IMR-90 (cell line): Measurements from ENCODE around the gene FBXO3. TPM values are rescaled to one million over a fixed set of nuclear protein-coding genes. Genes with fewer than 3 reads are reported as not detected.

Source experiments
- ATAC-seq: fragments of 200-7000 bp; cut with Tn5 transposase; 2 replicates; pipeline ENCODE4 v1.9.1; 2020; ENCODE audit warnings: low read depth, mild to moderate bottlenecking, moderate library complexity
- BruUV-seq: library from RNA; stranded (reverse); fragments of 400-500 nt; replicated peaks from 2 replicates; lab custom pipeline; 2021; lab: Mats Ljungman, UMichigan
- CTCF ChIA-PET: fragments of 300-600 bp; formaldehyde crosslinking; extraction: SDS; loops from one replicate; lab custom pipeline; 2021; ENCODE audit warnings: antibody characterized with exemption; lab: Yijun Ruan, JAX
- POLR2A ChIA-PET: fragments of 300-600 bp; sonication (Branson Sonifier 250); formaldehyde crosslinking; loops from one replicate; lab custom pipeline; 2022; ENCODE audit warnings: antibody characterized with exemption; ENCODE audit not compliant: unreplicated experiment; lab: Charles Lee
- DNase-seq: peaks from one replicate; pipeline ENCODE4 v3.0.0; 2013
- H2AFZ ChIP-seq: replicated peaks from 2 replicates; pipeline ENCODE3; 2013; ENCODE audit warnings: low read length, mild to moderate bottlenecking; ENCODE audit not compliant: poor library complexity
- H2AK5ac ChIP-seq: 2 replicates; pipeline ENCODE4 v1.6.1; 2013; ENCODE audit warnings: low read depth, low read length, inconsistent platforms
- H2AK9ac ChIP-seq: replicated peaks from 2 replicates; pipeline ENCODE3; 2013; ENCODE audit warnings: mild to moderate bottlenecking, low read depth, low read length, moderate library complexity; ENCODE audit not compliant: poor library complexity
- H2BK120ac ChIP-seq: 2 replicates; pipeline ENCODE4 v1.6.1; 2013; ENCODE audit warnings: low read depth, low read length, inconsistent platforms
- H2BK15ac ChIP-seq: 3 replicates; pipeline ENCODE4 v1.6.1; 2013; ENCODE audit warnings: low read depth, low read length, inconsistent platforms
- H2BK20ac ChIP-seq: 2 replicates; pipeline ENCODE4 v1.6.1; 2013; ENCODE audit warnings: low read depth, mild to moderate bottlenecking, inconsistent platforms, low read length, moderate library complexity
- H2BK5ac ChIP-seq: 2 replicates; pipeline ENCODE4 v1.6.1; 2013; ENCODE audit warnings: mild to moderate bottlenecking, low read depth, low read length, inconsistent platforms; ENCODE audit not compliant: poor library complexity, severe bottlenecking
- H3K14ac ChIP-seq: replicated peaks from 2 replicates; pipeline ENCODE4 v1.6.1; 2013; ENCODE audit warnings: low read depth, low read length, inconsistent platforms
- H3K18ac ChIP-seq: 2 replicates; pipeline ENCODE4 v1.6.1; 2013; ENCODE audit warnings: low read depth, low read length, control low read depth
- H3K23ac ChIP-seq: 2 replicates; pipeline ENCODE4 v1.6.1; 2013; ENCODE audit warnings: low read depth, low read length, inconsistent platforms
- H3K27ac ChIP-seq: 2 replicates; pipeline ENCODE4 v1.5.1; 2013; ENCODE audit warnings: mild to moderate bottlenecking, control low read depth, low read length; ENCODE audit not compliant: insufficient read depth
- H3K27me3 ChIP-seq: 2 replicates; pipeline ENCODE4 v1.6.1; 2013; ENCODE audit warnings: low read length; ENCODE audit not compliant: control insufficient read depth, insufficient read depth
- H3K36me3 ChIP-seq: 2 replicates; pipeline ENCODE4 v1.6.1; 2013; ENCODE audit warnings: low read length, mixed read lengths; ENCODE audit not compliant: control insufficient read depth, insufficient read depth
- H3K4ac ChIP-seq: 2 replicates; pipeline ENCODE4 v1.6.1; 2013; ENCODE audit warnings: low read depth, low read length, inconsistent platforms
- H3K4me1 ChIP-seq: 2 replicates; pipeline ENCODE4 v1.6.1; 2013; ENCODE audit warnings: low read length, mixed read lengths; ENCODE audit not compliant: control insufficient read depth, insufficient read depth
- H3K4me2 ChIP-seq: 2 replicates; pipeline ENCODE4 v1.6.1; 2013; ENCODE audit warnings: low read depth, mild to moderate bottlenecking, control low read depth, low read length, moderate library complexity
- H3K4me3 ChIP-seq: 2 replicates; pipeline ENCODE4 v1.5.1; 2013; ENCODE audit warnings: low read depth, mild to moderate bottlenecking, control low read depth, low read length, moderate library complexity; ENCODE audit not compliant: insufficient read depth
- H3K56ac ChIP-seq: 2 replicates; pipeline ENCODE4 v1.6.1; 2013; ENCODE audit warnings: low read length, inconsistent platforms; ENCODE audit not compliant: insufficient read depth; ENCODE audit errors: extremely low read depth
- H3K79me1 ChIP-seq, 2 experiments: 2 replicates each; pipeline ENCODE4 v1.6.1; 2013; ENCODE audit warnings: low read length in 2 of 2, inconsistent platforms in 1 of 2, low read depth in 1 of 2
- H3K9ac ChIP-seq: 2 replicates; pipeline ENCODE4 v1.6.1; 2013; ENCODE audit warnings: low read depth, low read length, control low read depth
- H3K9me1 ChIP-seq: 2 replicates; pipeline ENCODE4 v1.6.1; 2013; ENCODE audit warnings: low read length, inconsistent platforms; ENCODE audit not compliant: insufficient read depth
- H3K9me3 ChIP-seq: 2 replicates; pipeline ENCODE4 v1.6.1; 2013; ENCODE audit warnings: low read length; ENCODE audit not compliant: control insufficient read depth, insufficient read depth
- H4K20me1 ChIP-seq: 2 replicates; pipeline ENCODE4 v1.6.1; 2013; ENCODE audit warnings: low read length, inconsistent platforms; ENCODE audit not compliant: insufficient read depth
- H4K5ac ChIP-seq: 2 replicates; pipeline ENCODE4 v1.6.1; 2013; ENCODE audit warnings: mild to moderate bottlenecking, low read depth, low read length, control low read depth
- H4K8ac ChIP-seq, 2 experiments: 2 replicates each; pipeline ENCODE4 v1.6.1; 2013; ENCODE audit warnings: low read depth in 2 of 2, low read length in 2 of 2, control low read depth in 1 of 2, inconsistent platforms in 1 of 2
- H4K91ac ChIP-seq: 2 replicates; pipeline ENCODE4 v1.6.1; 2013; ENCODE audit warnings: low read depth, low read length, inconsistent platforms; ENCODE audit not compliant: insufficient read depth
- BHLHE40 ChIP-seq: fragments of 150-350 bp; IDR thresholded peaks from 2 replicates; pipeline ENCODE4 v1.6.1; 2016; ENCODE audit warnings: mild to moderate bottlenecking, low read depth, low read length
- CTCF ChIP-seq: conservative IDR thresholded peaks from 2 replicates; pipeline ENCODE4 v1.5.1; 2012; ENCODE audit warnings: mild to moderate bottlenecking, low read depth, low read length, improper control_type of control experiment
- MAFK ChIP-seq: IDR thresholded peaks from 2 replicates; pipeline ENCODE4 v1.6.1; 2012; ENCODE audit warnings: low read depth, low read length, improper control_type of control experiment
- MXI1 ChIP-seq: IDR thresholded peaks from 2 replicates; pipeline ENCODE4 v1.6.1; 2012; ENCODE audit warnings: low read depth, mild to moderate bottlenecking, low read length, moderate library complexity, borderline replicate concordance
- NFE2L2 ChIP-seq: fragments of 150-350 bp; IDR thresholded peaks from 2 replicates; pipeline ENCODE4 v1.6.1; 2016; ENCODE audit warnings: low read depth, mild to moderate bottlenecking, low read length
- RAD21 ChIP-seq: IDR thresholded peaks from 2 replicates; pipeline ENCODE4 v1.6.1; 2012; ENCODE audit warnings: low read length, improper control_type of control experiment
- RCOR1 ChIP-seq: IDR thresholded peaks from 2 replicates; pipeline ENCODE4 v1.6.1; 2012; ENCODE audit warnings: mild to moderate bottlenecking, low read length, improper control_type of control experiment; ENCODE audit not compliant: insufficient replicate concordance
- RFX5 ChIP-seq: IDR thresholded peaks from 2 replicates; pipeline ENCODE4 v1.8.0; 2012; ENCODE audit warnings: low read depth, mild to moderate bottlenecking, low read length, moderate library complexity
- WGBS, 2 experiments: methylation state at CpG; one replicate each; pipeline versions ENCODE4 v1.1.5 to v1.1.7; 2013; ENCODE audit warnings: missing lambda C conversion rate in 2 of 2; ENCODE audit not compliant: insufficient read length in 1 of 2; ENCODE audit errors: extremely low coverage in 2 of 2; 5-methylcytosine and 5-hydroxymethylcytosine counted together
- dilution Hi-C: fragments of 300-500 bp; cut with HindIII; formaldehyde crosslinking; loops from one replicate; pipeline ENCODE4 v1.14.3; 2018; ENCODE audit warnings: low sequenced_read_pairs; ENCODE audit not compliant: unreplicated experiment
- in situ Hi-C: fragments of 300-500 bp; cut with MboI; formaldehyde crosslinking; loops from 3 replicates; pipeline ENCODE4 v1.14.3; 2019; ENCODE audit warnings: low sequenced_read_pairs, inconsistent platforms, mixed read lengths
- intact Hi-C: fragments of 100-400 bp; cut with micrococcal nuclease; formaldehyde crosslinking; loops from 2 replicates; pipeline ENCODE4 v1.10.0; 2022
- polyA plus RNA-seq, 3 experiments: library from polyadenylated mRNA; depleted of rRNA; stranded (reverse); fragments of >200 nt; gene quantifications; 2 replicates each; pipeline ENCODE4 v1.2.3, GENCODE V29; 2012; ENCODE audit warnings: low replicate concordance in 1 of 3
- total RNA-seq: library from RNA; depleted of rRNA; stranded (reverse); fragments of >200 nt; gene quantifications from 2 replicates; pipeline ENCODE4 v1.2.3, GENCODE V29; 2012

FBXO3 gene
- total and polyA plus RNA-seq, 2 of the 4 experiments (the other 2 are of a cell fraction) = 26.2 to 51.1 TPM

GRCh38 chr11:33703788-33704187, 70.5 kb downstream of the FBXO3 start:
- ATAC-seq (no peak), DNase-seq (peak; percentile 35)
- dilution Hi-C loops = no loop called here
- Histone ChIP-seq H3K23ac (no peak overlapping the region), H4K8ac (peak overlapping the region in 1 of 2 experiments; percentile 20; a peak in 1 of 4 replicates), H3K27ac (no peak overlapping the region), H3K4ac (peak overlapping the region; percentile 43; the same call in 1 of the 2 replicates), H3K36me3 (peaks cover 14% of the 10 kb centered on the region), H3K4me1 (peaks cover 26% of the 10 kb centered on the region), H3K18ac (no peak overlapping the region), H3K14ac (peak overlapping the region; percentile 39; the same call in 1 of the 2 replicates), H3K9ac (no peak overlapping the region), H2AK9ac (no peak overlapping the region), H3K9me3 (no peaks in the 10 kb centered on the region), H4K20me1 (peaks cover 4% of the 10 kb centered on the region; the same call in 1 of the 2 replicates), H3K27me3 (no peaks in the 10 kb centered on the region), H2AK5ac (peak overlapping the region; percentile 48), H4K5ac (peak overlapping the region; percentile 21; the same call in 1 of the 2 replicates), H3K56ac (no peak overlapping the region), H3K4me2 (no peak overlapping the region), H2BK15ac (no peak overlapping the region), H2BK120ac (no peak overlapping the region), H4K91ac (no peak overlapping the region), H3K4me3 (no peak overlapping the region), H2AFZ (no peak overlapping the region), H2BK5ac (no peak overlapping the region), H3K79me1 (peaks cover 29 to 71% of the 10 kb centered on the region in 2 experiments; a peak in 3 of 4 replicates), H3K9me1 (peaks cover 43% of the 10 kb centered on the region), H2BK20ac (no peak overlapping the region)
- no peak for TF ChIP-seq CTCF
- no peak for TF ChIP-seq MXI1
- no peak for TF ChIP-seq RAD21
- TF ChIP-seq BHLHE40 = no peak
- no peak for TF ChIP-seq RCOR1
- TF ChIP-seq NFE2L2 = no peak
- no peak for TF ChIP-seq RFX5
- no peak for TF ChIP-seq MAFK
- in situ Hi-C loops = no loop called here
- intact Hi-C loops = no loop called here
- POLR2A ChIA-PET = no interaction called here
- CTCF ChIA-PET = no interaction called here
- WGBS, 2 experiments = no CpG with 5 or more reads among the region's 4 CpGs
- no TSS peak for BruUV-seq
